Suprapubic skin (tissue), 4 donors: Measurements from ENCODE around the gene SCD5.

Experiments
- EP300 ChIP-seq: sonication (generic); formaldehyde crosslinking; IDR thresholded peaks from one replicate; pipeline ENCODE4 v1.6.1; 2017; ENCODE audit warnings: antibody characterized with exemption
- POLR2A ChIP-seq, 2 donors: fragments of 450-650 bp; IDR thresholded peaks; one replicate each; pipeline ENCODE4 v1.6.1; 2017; ENCODE audit warnings: antibody characterized with exemption in 2 of 2, mild to moderate bottlenecking in 2 of 2, moderate library complexity in 2 of 2
- POLR2AphosphoS5 ChIP-seq, 3 donors: sonication (generic); formaldehyde crosslinking; IDR thresholded peaks; one replicate each; pipeline ENCODE4 v1.6.1; 2017; ENCODE audit warnings: antibody characterized with exemption in 3 of 3
- TF ChIP-seq, protein P1 (sequence below), 2 donors: fragments of 200-600 bp in 1 of 2; fragments of 450-650 bp in 1 of 2; sonication (generic) in 1 of 2; IDR thresholded peaks; one replicate each; pipeline ENCODE4 v1.5.1; 2016 to 2019; ENCODE audit warnings: antibody characterized with exemption in 2 of 2, mild to moderate bottlenecking in 1 of 2, moderate library complexity in 1 of 2

- TF ChIP-seq POLR2AphosphoS5 (IDR thresholded peaks at IDR 0.05) (no peak), POLR2A (IDR thresholded peaks at IDR 0.05) (no peak), EP300 (no peak)
- TF ChIP-seq, protein P1, sequence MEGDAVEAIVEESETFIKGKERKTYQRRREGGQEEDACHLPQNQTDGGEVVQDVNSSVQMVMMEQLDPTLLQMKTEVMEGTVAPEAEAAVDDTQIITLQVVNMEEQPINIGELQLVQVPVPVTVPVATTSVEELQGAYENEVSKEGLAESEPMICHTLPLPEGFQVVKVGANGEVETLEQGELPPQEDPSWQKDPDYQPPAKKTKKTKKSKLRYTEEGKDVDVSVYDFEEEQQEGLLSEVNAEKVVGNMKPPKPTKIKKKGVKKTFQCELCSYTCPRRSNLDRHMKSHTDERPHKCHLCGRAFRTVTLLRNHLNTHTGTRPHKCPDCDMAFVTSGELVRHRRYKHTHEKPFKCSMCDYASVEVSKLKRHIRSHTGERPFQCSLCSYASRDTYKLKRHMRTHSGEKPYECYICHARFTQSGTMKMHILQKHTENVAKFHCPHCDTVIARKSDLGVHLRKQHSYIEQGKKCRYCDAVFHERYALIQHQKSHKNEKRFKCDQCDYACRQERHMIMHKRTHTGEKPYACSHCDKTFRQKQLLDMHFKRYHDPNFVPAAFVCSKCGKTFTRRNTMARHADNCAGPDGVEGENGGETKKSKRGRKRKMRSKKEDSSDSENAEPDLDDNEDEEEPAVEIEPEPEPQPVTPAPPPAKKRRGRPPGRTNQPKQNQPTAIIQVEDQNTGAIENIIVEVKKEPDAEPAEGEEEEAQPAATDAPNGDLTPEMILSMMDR (IDR thresholded peaks at IDR 0.05), result no peak
These were observed 204.1 kb downstream of the SCD5 start for GRCh38 chr4:82594456-82594855.
